AML-193 (cell line): Measurements from ENCODE around the gene ZNF30.
"Not testable (repeated sequence)": the region's sequence is repeated elsewhere in the genome, so short reads cannot be mapped to it uniquely, and the experiment has no call there.

Experiments
- DNase-seq, 2 experiments: peaks; one replicate each; lab custom pipeline; 2025; lab: John Stamatoyannopoulos, UW

Gene ZNF30

DNA sequence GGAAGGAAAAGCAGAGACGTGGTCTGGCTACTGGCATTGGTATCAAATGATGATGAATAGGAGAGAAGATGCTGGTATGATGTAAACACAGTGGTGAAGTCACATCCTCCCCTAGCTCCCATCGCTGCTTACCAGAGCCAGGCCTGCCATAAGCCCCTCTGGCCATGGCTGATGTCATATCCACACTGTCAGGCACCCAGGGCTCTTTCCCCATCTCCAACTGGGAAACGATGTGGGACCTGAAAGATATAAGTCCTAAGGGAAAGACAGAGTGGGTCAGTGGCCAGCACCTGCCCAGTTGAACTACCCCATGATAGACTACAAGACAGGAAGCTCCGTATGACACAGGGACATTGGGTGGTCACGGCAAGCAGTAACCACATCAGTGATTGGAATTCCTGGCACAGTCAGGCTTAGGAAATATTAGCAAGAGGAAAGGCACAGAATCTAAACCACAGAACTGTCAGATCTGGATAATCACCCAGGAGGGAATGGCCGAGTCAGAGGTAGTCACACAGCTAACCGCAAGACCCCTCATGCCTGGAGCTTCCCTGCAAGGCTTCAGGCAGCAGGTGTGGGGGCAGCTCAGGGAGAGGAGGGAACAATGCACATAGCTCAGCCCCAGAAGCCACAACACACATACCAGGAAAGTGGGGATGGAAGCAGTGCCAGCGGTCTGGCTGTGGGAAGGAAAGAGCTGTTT, 33.6 kb downstream of the ZNF30 start:
- DNase-seq: no peak

DNA sequence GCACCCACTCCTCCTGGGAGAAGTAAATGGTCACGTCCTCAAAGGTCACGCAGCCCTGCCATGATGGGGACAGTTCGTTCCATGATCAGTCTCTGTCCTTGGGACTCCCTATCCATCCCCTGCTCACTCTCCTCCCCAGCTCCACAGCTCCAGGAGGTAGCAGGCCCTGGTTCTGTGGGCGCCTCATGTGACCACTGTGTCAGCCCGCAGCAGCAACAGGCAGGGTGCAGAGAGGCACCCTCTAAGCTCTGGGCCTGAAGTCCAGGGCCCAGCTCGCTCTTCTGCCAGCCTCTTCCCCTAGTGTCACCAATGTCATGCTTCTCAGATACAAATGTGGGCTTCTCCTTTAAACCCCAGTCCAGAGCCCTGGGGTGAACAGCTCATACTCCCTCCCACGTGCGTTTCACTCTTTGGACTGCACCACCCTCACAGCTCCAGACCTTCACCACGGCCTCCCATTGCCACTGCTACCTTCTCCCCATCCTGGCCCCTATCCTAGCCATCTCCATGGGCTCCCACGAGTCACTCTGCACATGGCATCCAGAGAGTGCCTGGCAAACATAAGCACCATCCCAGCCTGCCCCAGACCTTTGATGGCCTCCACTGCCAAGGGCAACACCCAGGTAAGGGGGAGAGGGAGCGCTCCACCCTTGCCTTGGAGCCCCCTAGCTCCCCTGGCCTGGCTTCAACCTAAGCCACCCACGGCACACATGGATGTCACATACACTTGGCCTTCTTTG, 34.4 kb downstream of the ZNF30 start:
- no peak for DNase-seq

DNA sequence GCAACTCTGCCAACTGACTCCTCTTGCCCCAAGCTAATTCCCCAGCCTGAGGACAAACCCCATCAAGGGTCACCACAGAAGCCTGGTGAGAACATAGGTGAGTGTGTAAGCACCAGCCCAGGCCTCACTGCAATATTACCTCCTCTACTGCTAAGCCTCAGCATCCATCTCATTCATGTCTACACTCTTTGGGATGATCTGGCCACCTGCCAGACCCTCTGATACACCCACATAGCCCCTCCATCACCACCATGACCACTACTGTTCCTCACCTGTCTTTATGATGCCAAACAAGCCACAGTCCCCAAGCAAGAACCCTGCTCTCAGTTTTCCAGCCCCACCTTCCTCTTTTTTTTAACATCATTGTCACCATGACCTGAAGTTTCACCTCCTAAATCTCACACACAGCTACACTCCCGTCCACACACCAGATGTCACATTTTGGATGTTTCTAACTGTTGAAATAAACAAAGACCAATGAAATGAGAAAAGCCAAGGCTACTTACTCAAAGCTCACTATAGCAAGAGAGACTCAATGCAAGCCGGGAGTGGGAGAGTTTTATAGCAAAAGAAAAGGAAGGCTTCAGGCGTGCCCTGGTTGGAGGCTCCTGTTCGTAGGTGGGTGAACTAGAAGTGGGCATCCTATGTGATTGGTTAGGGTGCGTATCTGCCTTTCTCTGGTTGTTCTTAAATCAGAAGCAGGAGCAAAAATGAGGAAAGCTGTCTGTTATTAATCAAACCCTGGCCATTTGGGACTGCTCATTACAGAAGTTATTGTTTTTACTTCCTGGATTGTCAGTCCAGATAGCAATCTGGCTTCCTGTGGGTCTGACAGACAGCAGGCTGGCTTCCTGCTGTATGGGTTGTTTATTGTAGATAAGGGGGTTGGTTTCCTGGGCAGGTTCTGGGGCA, 35.3 kb downstream of the ZNF30 start:
- DNase-seq: peak; percentile 7 to 23

DNA sequence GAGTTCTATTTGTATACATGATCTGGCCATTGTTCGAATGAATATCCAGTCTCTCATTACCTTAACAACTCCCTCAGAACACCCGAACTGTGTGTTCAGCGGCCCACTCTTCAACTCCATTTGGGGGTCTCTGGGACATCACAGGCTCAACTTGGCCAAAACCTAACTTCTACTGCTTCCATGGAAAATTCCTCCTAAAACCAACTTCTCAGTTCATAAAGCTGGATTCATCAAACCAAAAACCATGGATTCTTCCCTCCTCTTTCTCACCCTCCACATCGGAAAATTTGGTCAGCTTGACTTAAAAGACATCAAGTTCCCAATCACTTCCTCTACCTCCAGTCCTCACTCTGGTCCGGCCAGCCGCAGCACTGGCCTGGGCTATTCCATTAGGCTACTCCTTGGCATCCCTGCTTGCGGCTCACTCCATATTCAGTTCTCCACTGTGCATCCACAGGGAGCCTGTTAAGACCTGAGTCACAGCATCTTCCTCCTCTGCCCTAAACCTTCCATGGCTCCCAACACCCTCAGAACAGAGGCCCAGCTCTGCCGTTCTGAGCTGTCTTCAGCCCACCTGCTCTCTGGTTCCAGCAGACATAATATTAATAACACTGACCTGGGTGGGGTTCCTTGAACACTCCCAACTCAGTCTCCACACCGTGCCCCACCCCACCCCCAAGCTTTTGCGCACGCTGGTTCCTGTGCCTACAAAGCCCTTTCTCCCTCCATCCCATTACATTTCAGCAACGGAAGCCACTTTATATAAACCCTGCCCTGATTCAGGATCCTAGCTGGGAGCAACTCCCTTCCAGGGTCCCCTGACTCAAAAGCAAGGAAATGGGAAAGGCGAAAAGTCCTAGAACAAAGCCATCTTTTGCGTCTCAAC, 36.2 kb downstream of the ZNF30 start:
- DNase-seq: no peak

DNA sequence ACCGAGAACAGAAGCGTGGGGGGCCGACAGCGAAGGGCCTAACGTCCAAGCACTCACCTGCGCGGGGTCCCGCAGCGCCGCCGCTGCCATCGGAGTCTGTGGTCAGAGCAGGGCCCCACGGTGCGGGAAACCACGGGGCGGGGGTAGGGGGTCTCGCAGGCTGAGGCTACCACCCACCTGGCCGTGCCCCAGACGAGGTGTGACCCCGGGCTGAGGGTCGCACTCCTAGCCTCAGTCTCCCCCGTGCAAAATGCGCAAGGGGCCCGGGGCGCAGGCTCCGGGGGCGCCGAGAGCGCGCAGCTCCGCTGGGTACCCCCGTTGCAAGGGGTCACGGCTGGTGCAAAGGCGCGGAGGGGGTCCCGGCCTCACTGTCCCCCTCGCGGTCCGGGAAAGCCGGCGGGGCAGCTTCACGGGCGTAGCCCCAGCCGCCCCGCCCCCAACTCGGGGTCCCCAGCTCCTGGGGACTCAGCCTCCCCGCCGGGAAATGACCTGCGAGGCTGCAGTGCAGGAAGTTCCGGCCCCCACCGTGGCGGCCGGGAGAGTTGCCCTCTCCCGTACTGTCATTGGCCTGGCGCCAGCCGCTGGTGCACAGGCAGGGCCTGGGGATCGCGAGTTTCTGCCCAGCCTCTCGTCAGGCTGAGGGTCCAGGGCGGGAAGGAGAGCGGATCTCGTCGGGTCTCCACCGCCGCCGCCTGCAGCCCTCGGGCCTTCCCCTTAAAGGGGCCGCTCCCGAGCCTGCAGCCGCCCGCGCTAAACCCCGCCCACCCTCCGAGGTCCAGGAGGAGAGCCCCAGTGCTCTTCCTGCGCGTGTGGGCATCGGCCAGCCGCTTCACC, 37.1 kb downstream of the ZNF30 start, which contains the start of gene ZNF792:
TSS of gene ZNF792 (minus strand) at position 657 of the 834 bp plus-strand sequence. CDS start at position 90, 567 bp downstream.
- DNase-seq: peak; percentile 6 to 53

- DNase-seq: no peak
Measured at GRCh38 chr19:34964598-34964997, 37.9 kb downstream of the ZNF30 start.

DNA sequence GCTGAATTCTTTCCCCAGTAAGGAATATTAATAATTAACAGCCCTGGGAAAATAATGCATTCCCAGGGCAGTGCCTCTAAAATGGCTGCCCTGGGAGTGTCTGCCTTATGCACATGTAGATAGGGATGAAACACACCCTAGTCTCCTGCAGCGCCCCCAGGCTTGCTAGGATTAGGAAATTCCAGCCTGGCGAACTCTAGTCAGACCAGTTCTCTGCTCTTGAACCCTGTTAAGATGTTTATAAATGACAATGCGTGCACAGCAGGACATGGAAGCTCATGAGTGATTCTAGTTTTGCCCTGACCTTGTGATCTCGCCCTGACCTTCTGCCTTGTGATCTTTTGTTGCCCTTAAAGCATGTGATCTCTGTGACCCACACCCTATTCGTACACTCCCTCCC, 38.8 kb downstream of the ZNF30 start:
- not testable (repeated sequence) for DNase-seq

DNA sequence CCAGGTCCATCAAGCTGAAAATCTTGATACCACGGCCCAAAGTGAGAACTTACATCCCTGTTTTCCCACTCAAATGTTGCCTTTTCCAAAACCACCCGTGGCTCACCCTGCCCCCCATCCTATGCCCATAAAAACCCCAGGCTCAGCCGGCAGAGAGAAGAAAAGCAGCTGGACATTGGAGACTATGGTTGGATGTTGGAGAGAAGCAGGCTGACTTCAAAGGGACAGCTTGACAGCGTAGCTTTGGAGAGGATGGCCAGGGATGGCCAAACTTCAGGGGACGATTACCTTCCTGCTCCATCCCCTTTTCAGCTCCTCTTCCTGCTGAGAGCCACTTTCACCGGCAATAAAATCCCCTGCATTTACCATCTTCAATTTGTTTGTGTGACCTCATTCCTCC, 40.8 kb downstream of the ZNF30 start:
- DNase-seq: no peak

DNA sequence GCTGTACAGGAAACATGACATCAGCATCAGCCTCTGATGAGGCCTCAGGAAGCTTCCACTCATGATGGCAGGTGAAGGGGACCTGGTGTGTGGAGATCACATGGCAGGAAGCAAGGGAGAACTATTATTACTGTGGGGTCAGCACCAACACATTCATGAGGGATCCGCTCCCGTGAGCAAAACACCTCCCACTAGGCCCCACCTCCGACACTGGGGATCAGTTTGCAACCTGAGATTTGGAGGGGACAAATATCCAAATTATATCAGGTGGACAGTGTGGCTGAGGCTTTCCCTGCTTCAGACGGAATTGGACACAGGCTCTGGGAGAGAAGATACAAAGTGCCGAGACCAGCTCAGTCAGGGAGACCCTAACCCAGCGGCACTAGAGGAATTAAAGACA, 43.0 kb downstream of the ZNF30 start:
- no peak for DNase-seq

GRCh38 chr19:34970185-34970780, 43.6 kb downstream of the ZNF30 start:
- not testable (repeated sequence) for DNase-seq

DNA sequence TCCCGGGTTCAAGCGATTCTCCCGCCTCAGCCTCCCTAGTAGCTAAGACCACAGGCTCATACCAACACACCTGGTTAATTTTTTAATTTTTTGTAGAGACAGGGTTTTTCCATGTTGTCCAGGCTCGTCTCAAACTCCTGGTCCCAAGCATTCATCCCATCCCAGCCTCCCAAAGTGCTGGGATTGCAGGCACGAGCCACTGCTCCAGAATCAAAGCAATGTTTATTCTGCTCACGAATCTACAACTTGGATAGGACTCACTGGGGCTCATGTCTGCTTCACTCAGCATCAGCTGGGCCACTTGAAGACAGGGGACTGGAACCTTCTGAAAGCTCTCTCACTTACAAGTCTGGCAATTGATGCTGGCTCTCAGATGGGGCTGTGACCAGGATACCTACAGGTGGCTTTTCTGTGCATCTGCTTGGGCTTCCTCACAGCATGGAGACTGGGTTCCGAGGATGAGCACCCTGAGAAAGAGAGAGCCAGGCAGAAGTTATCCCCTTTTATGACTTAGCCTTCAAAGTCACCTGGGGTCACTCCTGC, 45.5 kb downstream of the ZNF30 start:
- no peak for DNase-seq

DNA sequence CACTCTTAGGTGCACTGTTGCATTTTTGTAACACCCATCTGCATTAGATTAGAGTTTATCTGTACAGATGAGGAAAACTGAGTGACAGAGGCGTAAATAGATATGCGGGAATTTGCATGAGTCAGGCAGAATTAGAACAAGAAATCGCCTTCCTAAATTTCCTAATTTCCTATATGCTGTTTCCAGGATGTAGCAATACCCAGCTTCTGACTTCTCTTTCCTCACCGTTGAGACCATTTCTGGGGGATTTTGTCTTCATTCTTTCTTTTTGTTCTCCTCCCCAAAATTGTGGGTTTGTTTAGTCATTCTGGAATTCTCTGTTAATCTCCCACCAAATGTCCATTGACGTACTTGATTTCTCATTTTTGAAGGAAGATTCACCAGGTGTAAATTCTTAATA, 47.9 kb downstream of the ZNF30 start:
- no peak for DNase-seq

GRCh38 chr19:34975056-34975455, 48.4 kb downstream of the ZNF30 start:
- DNase-seq: no peak

GRCh38 chr19:34976611-34977010, 49.9 kb downstream of the ZNF30 start:
- DNase-seq: no peak

- DNase-seq: no peak
Measured at GRCh38 chr19:34979819-34980640, 53.3 kb downstream of the ZNF30 start.

GRCh38 chr19:34982275-34982674, 55.6 kb downstream of the ZNF30 start:
- no peak for DNase-seq

GRCh38 chr19:34983786-34984185, 57.1 kb downstream of the ZNF30 start:
- no peak for DNase-seq

DNA sequence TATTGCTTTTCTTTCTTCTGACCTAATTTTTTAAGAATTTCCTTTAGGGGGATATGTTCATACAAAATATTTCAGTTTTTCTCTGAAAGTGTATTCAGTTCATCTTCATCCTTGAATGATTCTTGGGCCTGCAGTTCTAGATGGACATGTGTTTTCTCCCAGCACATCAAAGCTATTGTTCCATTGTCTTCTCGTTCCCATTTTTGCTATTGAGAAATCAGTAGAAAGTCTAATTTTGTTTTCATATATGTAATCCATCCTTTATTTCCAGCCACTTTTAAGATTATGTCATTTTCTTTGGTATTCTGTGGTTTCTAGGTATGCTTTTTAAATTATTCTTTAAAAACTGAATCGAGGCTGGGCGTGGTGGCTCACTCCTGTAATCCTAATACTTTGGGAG, 57.6 kb downstream of the ZNF30 start:
- no peak for DNase-seq
